ACC112 (cell line): ENCODE results near the gene STUB1.

Source experiments
- H2AFZ ChIP-seq: fragments of 200-600 bp; sonication (generic); one replicate; pipeline ENCODE4 v1.6.0; 2017; ENCODE audit warnings: antibody characterized with exemption, low read length; ENCODE audit not compliant: unreplicated experiment
- H3K27ac ChIP-seq: fragments of 200-600 bp; sonication (generic); 2 replicates; pipeline ENCODE4 v1.5.1; 2014; ENCODE audit warnings: low read depth, mild to moderate bottlenecking, antibody characterized with exemption, low read length, moderate library complexity
- H3K27me3 ChIP-seq: fragments of 200-600 bp; sonication (generic); 2 replicates; pipeline ENCODE4 v1.6.1; 2014; ENCODE audit warnings: mild to moderate bottlenecking, antibody characterized with exemption, low read length, moderate library complexity, mixed read lengths; ENCODE audit not compliant: insufficient read depth
- H3K36me3 ChIP-seq: fragments of 200-600 bp; sonication (generic); 2 replicates; pipeline ENCODE4 v1.6.1; 2016; ENCODE audit warnings: mild to moderate bottlenecking, antibody characterized with exemption, low read length, moderate library complexity, mixed read lengths; ENCODE audit not compliant: insufficient read depth
- H3K4me1 ChIP-seq: fragments of 200-600 bp; sonication (generic); one replicate; pipeline ENCODE4 v1.6.1; 2016; ENCODE audit warnings: low read length, mixed read lengths; ENCODE audit not compliant: insufficient read depth, unreplicated experiment, control insufficient read depth
- H3K4me3 ChIP-seq: fragments of 200-600 bp; sonication (generic); 2 replicates; pipeline ENCODE4 v1.5.1; 2014; ENCODE audit warnings: mild to moderate bottlenecking, low read depth, low read length
- H3K79me2 ChIP-seq: fragments of 200-600 bp; sonication (generic); one replicate; pipeline ENCODE4 v1.6.0; 2016; ENCODE audit warnings: low read length; ENCODE audit not compliant: control insufficient read depth, unreplicated experiment, insufficient read depth

Gene STUB1

DNA sequence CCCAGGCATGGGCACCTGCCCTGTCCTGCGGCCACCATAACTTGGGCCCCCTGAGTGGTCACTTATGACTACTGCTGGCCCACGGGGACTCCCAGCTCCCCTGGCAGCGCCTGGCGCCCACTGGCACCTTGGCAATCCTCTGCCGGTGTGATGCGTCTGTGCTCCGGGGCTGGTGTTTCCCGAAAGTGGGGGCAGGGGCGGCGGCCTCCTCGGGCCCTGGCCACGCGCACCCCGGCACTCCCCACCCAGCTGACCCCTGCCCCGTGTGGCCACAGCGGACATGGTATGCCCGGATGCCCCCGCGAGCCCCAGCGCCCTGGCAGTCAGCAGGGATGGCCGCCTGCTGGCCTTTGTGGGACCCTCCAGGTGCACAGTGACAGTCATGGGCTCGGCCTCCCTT is 22.7 kb upstream of the STUB1 start:
- no peak overlapping the region for H3K4me3 ChIP-seq
- no peaks in the 10 kb centered on the region for H3K36me3 ChIP-seq
- H3K79me2 ChIP-seq = no peaks in the 10 kb centered on the region
- no peak overlapping the region for H2AFZ ChIP-seq
- H3K27me3 ChIP-seq = no peaks in the 10 kb centered on the region
- peaks cover 3% of the 10 kb centered on the region for H3K4me1 ChIP-seq
- no peak overlapping the region for H3K27ac ChIP-seq

DNA sequence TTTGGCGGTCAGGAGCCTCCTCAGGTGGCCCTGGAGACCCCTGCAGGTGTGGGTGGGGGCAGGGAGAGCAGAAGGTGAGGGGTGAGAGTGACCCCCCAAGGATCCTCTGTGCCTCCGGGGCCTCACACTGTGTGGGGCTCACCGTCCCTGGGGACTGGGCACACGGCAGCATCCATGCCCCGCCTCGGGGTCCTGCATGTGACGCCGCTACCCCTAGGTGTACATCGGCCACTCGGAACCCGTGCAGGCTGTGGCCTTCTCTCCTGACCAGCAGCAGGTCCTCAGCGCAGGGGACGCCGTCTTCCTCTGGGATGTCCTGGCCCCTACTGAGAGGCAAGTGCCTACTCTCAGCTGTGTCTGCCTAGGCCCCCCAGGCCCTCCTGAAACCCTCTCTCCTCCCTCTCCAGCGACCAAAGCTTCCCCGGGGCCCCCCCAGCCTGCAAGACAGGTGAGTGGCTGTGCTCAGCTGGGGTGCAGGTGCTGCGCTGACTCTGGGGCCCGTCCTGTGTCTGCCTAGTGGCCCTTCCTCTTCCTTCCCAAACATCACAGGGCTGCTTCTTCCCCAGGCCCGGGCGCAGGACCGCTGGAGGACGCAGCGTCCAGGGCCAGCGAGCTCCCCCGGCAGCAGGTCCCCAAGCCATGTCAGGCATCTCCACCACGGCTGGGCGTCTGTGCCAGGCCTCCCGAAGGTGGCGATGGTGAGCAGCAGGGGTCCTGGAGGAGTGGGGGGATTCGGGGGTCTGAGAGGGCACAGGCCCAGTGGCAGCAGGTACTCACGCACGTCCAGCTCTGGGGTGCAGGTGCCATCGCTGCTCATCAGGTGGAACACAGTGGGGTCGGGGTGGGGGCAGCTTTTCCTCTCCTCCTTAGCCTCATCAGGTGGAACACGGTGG is 21.3 kb upstream of the STUB1 start:
- no peaks in the 10 kb centered on the region for H3K27me3 ChIP-seq
- no peak overlapping the region for H3K27ac ChIP-seq
- H3K36me3 ChIP-seq = no peaks in the 10 kb centered on the region
- H2AFZ ChIP-seq = no peak overlapping the region
- H3K4me1 ChIP-seq = peaks cover 3% of the 10 kb centered on the region
- no peak overlapping the region for H3K4me3 ChIP-seq
- no peaks in the 10 kb centered on the region for H3K79me2 ChIP-seq

DNA sequence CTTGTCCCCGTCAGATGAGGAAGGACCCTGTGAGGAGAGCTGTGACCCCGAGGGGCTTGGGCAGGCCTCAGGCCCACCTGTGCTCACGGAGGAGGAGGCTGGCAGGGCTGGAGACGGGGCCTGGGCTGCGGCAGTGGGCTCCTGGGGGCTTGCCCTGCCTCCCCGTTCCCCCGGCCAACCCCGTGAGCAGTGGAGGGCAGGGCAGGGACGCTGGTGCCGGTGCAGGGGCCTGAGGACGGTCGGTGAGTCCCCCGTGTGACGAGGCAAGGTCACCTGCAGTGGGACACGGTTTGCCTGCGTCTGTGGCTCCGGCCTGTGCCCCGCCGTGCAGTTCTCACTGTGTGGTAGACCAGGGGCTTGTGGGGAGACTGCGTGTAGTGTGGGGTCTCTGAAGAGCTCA is 20.6 kb upstream of the STUB1 start:
- no peaks in the 10 kb centered on the region for H3K36me3 ChIP-seq

DNA sequence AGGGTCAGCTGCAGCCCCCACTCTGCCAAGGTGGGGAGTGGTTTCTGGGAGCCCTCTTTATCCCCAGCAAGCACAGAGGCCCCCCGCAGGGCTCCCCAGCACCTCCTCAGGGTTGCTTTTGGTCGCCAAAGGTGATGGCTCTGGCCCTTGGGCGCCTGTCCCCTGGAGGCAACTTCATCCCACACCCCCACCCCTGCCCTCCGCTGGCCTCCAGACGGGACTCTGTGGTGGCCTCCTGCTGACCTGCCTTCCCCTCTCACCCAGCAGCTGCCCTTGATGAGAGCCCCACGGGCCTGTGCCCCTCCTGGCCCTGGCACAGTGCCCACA is 20.1 kb upstream of the STUB1 start:
- H3K27me3 ChIP-seq = no peaks in the 10 kb centered on the region
- H3K4me1 ChIP-seq = peaks cover 3% of the 10 kb centered on the region
- H3K4me3 ChIP-seq = no peak overlapping the region
- no peaks in the 10 kb centered on the region for H3K79me2 ChIP-seq
- H3K27ac ChIP-seq = no peak overlapping the region
- H3K36me3 ChIP-seq = no peaks in the 10 kb centered on the region
- H2AFZ ChIP-seq = no peak overlapping the region

More for the DNA sequence above, 20.6 kb upstream of the STUB1 start:
- Histone ChIP-seq H3K27ac (no peak overlapping the region), H3K4me1 (peaks cover 3% of the 10 kb centered on the region), H3K4me3 (no peak overlapping the region), H3K27me3 (no peaks in the 10 kb centered on the region), H2AFZ (no peak overlapping the region), H3K79me2 (no peaks in the 10 kb centered on the region)

DNA sequence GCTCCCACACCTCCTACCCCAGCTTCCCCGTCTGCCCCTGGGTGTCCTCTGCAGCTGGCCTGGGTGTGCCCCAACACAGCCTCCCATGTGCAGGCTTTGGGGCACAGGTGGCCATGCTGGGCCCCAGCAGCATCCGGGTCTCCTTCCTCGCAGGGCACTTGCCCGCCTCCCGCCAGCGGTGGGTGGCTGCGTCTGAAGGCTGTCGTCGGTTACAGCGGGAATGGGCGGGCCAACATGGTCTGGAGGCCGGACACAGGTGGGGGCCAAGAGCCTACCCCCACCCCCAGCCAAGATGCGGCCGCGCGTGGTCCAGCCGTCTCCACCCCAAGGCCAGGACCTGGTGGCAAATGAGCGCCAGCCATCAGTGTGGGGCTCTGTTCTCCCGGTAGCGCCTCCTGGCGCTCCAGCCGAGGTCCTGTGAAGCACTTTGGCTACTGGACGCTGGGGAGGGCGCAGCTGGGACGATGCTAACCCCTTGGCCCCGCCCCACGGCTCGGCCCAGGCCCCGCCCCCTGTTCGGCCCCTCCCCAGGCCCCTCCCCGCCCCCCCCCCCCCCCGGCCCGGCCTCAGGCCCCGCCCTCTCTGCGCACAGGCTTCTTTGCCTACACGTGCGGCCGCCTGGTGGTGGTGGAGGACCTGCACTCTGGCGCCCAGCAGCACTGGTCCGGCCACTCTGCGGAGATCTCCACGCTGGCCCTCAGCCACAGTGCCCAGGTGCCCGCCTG is 19.6 kb upstream of the STUB1 start:
- Histone ChIP-seq H3K4me1 (peaks cover 3% of the 10 kb centered on the region), H3K79me2 (no peaks in the 10 kb centered on the region), H3K36me3 (no peaks in the 10 kb centered on the region), H3K27ac (no peak overlapping the region), H2AFZ (no peak overlapping the region), H3K27me3 (no peaks in the 10 kb centered on the region), H3K4me3 (no peak overlapping the region)

DNA sequence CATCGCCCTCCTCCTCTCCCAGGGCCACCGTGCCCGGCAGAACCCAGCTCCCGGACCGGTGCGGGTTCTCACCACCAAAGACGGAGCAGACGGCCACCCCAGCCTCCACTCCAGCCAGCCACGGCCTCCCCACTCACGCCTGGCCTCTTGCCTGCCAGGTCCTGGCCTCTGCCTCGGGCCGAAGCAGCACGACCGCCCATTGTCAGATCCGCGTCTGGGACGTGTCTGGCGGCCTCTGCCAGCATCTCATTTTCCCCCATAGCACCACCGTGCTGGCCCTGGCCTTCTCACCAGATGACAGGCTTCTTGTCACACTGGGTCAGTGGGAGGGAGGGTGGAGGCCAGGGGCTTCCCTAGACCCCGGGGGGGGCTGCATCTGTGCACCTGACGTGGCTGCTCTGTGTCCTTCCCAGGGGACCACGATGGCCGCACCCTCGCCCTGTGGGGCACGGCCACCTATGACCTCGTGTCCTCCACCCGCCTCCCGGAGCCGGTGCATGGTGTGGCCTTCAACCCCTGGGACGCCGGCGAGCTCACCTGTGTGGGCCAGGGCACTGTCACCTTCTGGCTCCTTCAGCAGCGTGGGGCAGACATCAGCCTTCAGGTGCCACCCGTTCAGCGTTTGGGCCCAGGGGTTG is 18.9 kb upstream of the STUB1 start:
- Histone ChIP-seq H2AFZ (no peak overlapping the region), H3K27ac (no peak overlapping the region), H3K4me3 (no peak overlapping the region)

DNA sequence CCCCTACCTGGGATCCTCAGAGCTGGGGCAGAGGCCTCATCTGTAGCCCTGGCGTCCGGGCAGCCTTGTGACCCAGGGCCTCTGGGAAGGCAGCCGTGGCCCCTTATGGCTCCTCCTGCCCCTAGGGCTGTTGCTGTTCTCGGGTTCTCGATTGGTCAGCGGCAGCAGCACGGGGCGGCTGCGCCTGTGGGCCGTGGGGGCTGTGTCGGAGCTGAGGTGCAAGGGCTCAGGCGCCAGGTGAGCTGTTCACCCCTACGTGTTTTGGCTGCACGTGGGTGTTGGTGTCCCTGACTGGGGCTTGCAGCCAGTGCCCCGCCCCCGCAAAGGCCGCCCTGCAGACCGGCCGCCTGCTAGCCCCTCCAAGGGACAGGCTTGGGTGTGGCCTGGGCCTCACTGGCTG is 18.1 kb upstream of the STUB1 start:
- peaks cover 3% of the 10 kb centered on the region for H3K4me1 ChIP-seq
- no peak overlapping the region for H3K4me3 ChIP-seq
- H3K36me3 ChIP-seq = no peaks in the 10 kb centered on the region
- H3K27ac ChIP-seq = no peak overlapping the region
- H3K27me3 ChIP-seq = no peaks in the 10 kb centered on the region
- H3K79me2 ChIP-seq = no peaks in the 10 kb centered on the region
- H2AFZ ChIP-seq = no peak overlapping the region

More for the DNA sequence above, 18.9 kb upstream of the STUB1 start:
- Histone ChIP-seq H3K79me2 (no peaks in the 10 kb centered on the region), H3K4me1 (peaks cover 3% of the 10 kb centered on the region), H3K36me3 (no peaks in the 10 kb centered on the region), H3K27me3 (no peaks in the 10 kb centered on the region)

DNA sequence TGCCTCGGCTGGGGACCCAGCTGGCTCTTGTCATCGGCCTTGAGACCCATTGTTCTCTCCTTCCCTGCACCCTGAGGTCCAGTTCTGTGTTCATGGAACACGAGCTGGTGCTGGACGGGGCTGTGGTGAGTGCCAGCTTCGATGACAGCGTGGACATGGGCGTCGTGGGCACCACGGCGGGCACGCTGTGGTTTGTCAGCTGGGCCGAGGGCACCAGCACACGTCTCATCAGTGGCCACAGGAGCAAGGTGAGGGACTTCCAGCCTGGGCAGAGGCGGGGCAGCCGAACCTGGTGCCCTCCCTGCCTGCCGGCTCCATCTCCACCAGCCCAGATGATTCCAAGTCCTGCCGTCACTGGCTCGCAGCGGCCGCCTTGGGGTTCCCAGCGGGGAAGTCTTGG is 17.6 kb upstream of the STUB1 start:
- Histone ChIP-seq H3K27me3 (no peaks in the 10 kb centered on the region), H3K4me3 (no peak overlapping the region), H2AFZ (no peak overlapping the region), H3K4me1 (peaks cover 3% of the 10 kb centered on the region), H3K79me2 (no peaks in the 10 kb centered on the region), H3K36me3 (no peaks in the 10 kb centered on the region), H3K27ac (no peak overlapping the region)

DNA sequence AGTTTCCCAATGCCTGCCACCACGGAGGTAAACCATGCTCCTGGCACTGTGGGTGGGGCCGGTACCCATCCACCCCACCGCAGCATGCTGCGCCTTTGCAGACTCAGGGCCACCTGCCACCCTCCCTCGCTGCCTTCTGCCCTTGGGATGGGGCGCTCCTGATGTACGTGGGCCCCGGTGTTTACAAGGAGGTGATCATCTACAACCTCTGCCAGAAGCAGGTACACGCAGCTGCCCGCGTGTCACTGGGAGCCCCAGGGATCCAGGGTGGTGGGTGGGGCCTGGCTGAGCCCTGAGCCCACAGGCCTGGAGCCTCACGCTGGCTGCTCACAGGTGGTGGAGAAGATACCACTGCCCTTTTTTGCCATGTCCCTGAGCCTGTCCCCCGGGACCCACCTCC is 13.6 kb upstream of the STUB1 start:
- H2AFZ ChIP-seq = no peak overlapping the region
- H3K4me3 ChIP-seq = no peak overlapping the region
- H3K4me1 ChIP-seq = no peaks in the 10 kb centered on the region
- H3K36me3 ChIP-seq = 0 out of 2 replicates have a peak, but pooled peaks cover 10% of the 10 kb centered on the region
- H3K27me3 ChIP-seq = no peaks in the 10 kb centered on the region
- H3K79me2 ChIP-seq = peaks cover 15% of the 10 kb centered on the region
- H3K27ac ChIP-seq = no peak overlapping the region

DNA sequence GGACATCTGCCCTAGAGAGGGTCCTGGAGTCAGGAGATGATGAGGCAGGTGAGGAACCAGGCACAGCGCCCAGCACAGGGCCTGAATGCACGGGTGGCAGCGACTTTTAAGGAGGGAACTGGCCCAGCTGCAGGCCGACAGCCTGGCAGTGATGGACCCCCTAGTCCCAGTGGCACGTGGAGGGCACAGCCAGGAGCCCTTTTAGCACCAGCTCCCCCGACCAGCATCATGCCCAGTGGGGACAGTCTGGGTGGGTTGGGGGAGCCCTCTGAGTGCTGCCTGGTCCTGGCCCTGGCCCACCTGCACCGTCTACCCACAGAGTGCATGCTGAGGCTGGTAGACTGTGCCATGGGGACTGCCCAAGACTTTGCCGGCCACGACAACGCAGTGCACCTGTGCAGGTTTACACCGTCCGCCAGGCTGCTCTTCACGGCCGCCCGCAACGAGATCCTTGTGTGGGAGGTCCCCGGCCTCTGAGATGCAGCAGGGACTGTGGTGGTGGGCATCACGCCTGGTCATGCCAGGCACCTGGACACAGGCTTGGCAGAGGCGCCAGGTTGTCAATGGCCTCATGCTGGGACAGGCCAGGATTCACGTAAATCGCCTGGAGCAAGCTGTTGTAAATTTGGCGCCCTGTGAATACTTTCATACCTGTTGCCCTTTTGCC is 13.0 kb upstream of the STUB1 start:
- H3K27ac ChIP-seq = no peak overlapping the region
- no peak overlapping the region for H2AFZ ChIP-seq
- no peaks in the 10 kb centered on the region for H3K27me3 ChIP-seq
- H3K79me2 ChIP-seq = peaks cover 15% of the 10 kb centered on the region
- H3K4me3 ChIP-seq = no peak overlapping the region
- H3K4me1 ChIP-seq = no peaks in the 10 kb centered on the region
- H3K36me3 ChIP-seq = peaks cover 14% of the 10 kb centered on the region; the same call in 1 of the 2 replicates
